Activated T-helper 1 cell treated with anti-CD3 and anti-CD28 coated beads, Interleukin-12 subunit alpha, Interleukin-12 subunit beta, Interleukin-2, Interleukin-4 antibody, amounts not matched to agents 30 ng/mL and 10 ng/mL and 1 ng/mL, durations not matched to agents 14 hours and 24 hours and 36 hours (primary cell): ENCODE data around the gene TBKBP1. TPM values are rescaled to one million over a fixed set of nuclear protein-coding genes. Genes with fewer than 3 reads are reported as not detected.

ENCODE experiments used
- DNase-seq: peaks from one replicate; pipeline ENCODE4 v3.0.0; 2021; ENCODE audit warnings: low spot score
- H3K27ac Mint-ChIP-seq: one replicate; pipeline ENCODE4 v1.8.0; 2021; ENCODE audit warnings: mild to moderate bottlenecking, mixed read lengths
- H3K27me3 Mint-ChIP-seq: one replicate; pipeline ENCODE4 v1.8.0; 2022; ENCODE audit warnings: mild to moderate bottlenecking, moderate library complexity, mixed read lengths; ENCODE audit not compliant: insufficient read depth
- H3K36me3 Mint-ChIP-seq: one replicate; pipeline ENCODE4 v1.8.0; 2021; ENCODE audit warnings: low read depth, mixed read lengths
- H3K4me1 Mint-ChIP-seq: one replicate; pipeline ENCODE4 v1.8.0; 2021; ENCODE audit warnings: low read depth, mixed read lengths
- H3K4me3 Mint-ChIP-seq: one replicate; pipeline ENCODE4 v1.8.0; 2021; ENCODE audit warnings: mild to moderate bottlenecking, moderate library complexity, mixed read lengths
- H3K9me3 Mint-ChIP-seq: one replicate; pipeline ENCODE4 v1.8.0; 2021; ENCODE audit warnings: mixed read lengths
- intact Hi-C: fragments of 100-400 bp; cut with micrococcal nuclease; formaldehyde crosslinking; loops from one replicate; pipeline ENCODE4 v1.15.1; 2024
- total RNA-seq: library from RNA; stranded (reverse); gene quantifications from 2 replicates; pipeline ENCODE4 v1.2.3, GENCODE V29; 2022

The TBKBP1 gene
- total RNA-seq, 1 donor from 2014 or later, result 12.4 TPM

DNA sequence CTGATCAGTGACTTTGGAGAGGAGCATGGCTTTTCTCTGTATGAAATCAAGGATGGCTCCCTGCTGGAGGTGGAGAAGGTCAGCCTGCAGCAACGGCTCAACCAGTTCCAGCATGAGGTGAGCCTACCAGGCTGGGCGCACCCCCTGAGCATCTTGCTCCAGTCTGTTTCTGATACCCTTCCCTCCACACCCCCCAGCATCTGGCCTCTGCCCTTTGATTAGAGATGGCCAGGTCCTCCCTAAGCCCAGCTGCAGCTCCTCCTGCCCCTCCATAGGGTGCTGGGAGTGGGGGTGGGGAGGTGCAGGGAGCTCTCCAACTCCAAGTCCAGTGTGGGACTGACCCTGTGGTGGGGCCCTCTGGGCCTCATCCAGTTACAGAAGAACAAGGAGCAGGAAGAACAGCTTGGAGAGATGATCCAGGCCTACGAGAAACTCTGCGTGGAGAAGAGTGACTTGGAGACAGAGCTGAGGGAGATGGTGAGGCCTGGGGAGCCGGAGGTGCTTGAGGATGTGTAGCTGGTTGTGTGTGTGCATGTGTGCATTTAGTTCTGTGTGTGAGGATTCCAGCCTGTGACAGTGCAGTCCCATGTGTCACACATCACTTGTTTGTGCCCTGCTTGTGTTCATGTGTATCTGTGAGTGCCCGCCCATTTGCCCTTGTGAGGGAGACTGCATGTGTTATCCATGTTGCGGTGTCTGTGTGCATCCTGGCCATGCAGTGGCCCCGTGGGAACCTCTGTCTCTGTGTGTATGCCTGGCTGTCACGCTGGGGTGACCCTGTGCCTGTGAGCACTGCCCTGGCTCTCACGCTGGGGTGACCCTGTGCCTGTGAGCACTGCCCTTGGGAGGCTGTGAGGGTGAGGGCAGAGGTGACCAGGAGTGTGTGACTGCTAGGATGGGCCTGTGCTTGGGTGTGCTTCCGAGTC lies 3.0 kb downstream of the TBKBP1 start:
- Mint-ChIP-seq H3K4me3 (no peak overlapping the region), H3K4me1 (peaks cover 68% of the 10 kb centered on the region), H3K27me3 (no peaks in the 10 kb centered on the region), H3K9me3 (no peaks in the 10 kb centered on the region), H3K27ac (no peak overlapping the region), H3K36me3 (peaks cover 18% of the 10 kb centered on the region)
- intact Hi-C loops, result loop anchor here (5.0 kb wide), 1 partner anchor 35 kb away; no protein-coding TSS in a partner anchor
- no peak for DNase-seq

GRCh38 chr17:47697906-47698711 lies 4.1 kb downstream of the TBKBP1 start:
- intact Hi-C loops, result loop anchor here (1.0 to 5.0 kb wide), 2 partner anchors 36 to 92 kb away; no protein-coding TSS in a partner anchor
- H3K27ac Mint-ChIP-seq, result no peak overlapping the region
- H3K9me3 Mint-ChIP-seq, result no peaks in the 10 kb centered on the region
- H3K4me1 Mint-ChIP-seq, result peaks cover 65% of the 10 kb centered on the region
- H3K27me3 Mint-ChIP-seq, result no peaks in the 10 kb centered on the region
- H3K36me3 Mint-ChIP-seq, result peaks cover 20% of the 10 kb centered on the region
- DNase-seq, result no peak
- no peak overlapping the region for H3K4me3 Mint-ChIP-seq

DNA sequence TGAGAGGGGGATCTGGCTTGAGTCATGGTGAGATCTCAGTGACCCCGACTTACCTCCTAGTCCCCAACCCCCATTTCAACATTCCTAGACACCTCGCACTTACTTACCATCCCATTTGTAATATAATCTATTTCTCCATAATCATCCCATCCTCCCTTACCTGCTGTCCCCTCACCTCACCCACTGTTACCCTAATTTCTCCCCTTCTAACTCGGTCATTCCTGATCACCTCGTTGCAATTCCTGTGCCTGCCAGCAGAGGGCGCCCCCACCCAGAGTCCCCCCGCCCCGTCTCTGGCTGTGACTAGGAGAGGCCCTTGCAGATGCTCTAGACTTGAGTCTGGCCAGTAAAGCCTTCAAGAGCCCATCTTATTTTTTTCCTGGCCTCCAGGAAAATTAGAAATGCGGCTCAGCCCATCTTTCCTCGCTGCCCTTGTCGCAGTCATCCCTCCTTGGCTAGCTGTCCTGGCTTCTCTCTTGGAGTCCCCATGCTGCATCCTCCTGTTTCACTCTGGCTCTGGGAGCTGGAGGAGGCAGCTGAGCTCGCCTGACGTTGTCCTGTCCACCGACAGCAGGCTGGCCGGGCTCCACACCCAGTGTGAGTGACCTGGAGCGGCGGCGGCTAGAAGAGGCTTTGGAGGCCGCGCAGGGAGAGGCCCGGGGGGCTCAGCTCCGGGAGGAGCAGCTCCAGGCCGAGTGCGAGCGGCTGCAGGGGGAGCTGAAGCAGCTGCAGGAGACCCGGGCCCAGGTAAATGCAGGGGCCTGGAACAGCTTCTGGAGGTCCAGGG lies 5.0 kb downstream of the TBKBP1 start:
- Mint-ChIP-seq H3K9me3 (no peaks in the 10 kb centered on the region), H3K4me1 (peaks cover 68% of the 10 kb centered on the region), H3K27me3 (no peaks in the 10 kb centered on the region), H3K4me3 (no peak overlapping the region), H3K27ac (no peak overlapping the region), H3K36me3 (peaks cover 20% of the 10 kb centered on the region)
- peak; percentile 64 for DNase-seq
- intact Hi-C loops, result loop anchor here (1.0 to 5.0 kb wide), 7 partner anchors 22 to 103 kb away; partner anchors contain the start of gene TBX21

DNA sequence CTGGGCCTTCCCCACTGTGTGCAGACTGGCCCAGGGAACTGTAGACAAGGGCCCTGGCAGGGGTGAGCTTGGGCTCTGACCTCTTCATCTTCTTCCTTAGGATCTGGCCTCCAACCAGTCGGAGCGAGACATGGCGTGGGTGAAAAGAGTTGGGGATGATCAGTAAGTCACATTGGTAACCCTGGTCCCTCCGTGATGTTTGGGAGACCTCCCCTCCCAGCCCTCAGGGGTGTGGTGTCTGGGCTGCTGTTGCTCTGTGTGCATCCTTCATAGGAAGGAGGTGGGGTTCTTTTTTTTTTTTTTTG lies 5.5 kb downstream of the TBKBP1 start:
- Mint-ChIP-seq H3K4me3 (no peak overlapping the region), H3K27me3 (no peaks in the 10 kb centered on the region), H3K4me1 (peaks cover 73% of the 10 kb centered on the region), H3K27ac (peak overlapping the region; percentile 75), H3K9me3 (no peaks in the 10 kb centered on the region), H3K36me3 (peaks cover 20% of the 10 kb centered on the region)
- no peak for DNase-seq
- intact Hi-C loops, result loop anchor here (1.0 to 5.0 kb wide), 6 partner anchors 22 to 103 kb away; partner anchors contain the start of gene TBX21

DNA sequence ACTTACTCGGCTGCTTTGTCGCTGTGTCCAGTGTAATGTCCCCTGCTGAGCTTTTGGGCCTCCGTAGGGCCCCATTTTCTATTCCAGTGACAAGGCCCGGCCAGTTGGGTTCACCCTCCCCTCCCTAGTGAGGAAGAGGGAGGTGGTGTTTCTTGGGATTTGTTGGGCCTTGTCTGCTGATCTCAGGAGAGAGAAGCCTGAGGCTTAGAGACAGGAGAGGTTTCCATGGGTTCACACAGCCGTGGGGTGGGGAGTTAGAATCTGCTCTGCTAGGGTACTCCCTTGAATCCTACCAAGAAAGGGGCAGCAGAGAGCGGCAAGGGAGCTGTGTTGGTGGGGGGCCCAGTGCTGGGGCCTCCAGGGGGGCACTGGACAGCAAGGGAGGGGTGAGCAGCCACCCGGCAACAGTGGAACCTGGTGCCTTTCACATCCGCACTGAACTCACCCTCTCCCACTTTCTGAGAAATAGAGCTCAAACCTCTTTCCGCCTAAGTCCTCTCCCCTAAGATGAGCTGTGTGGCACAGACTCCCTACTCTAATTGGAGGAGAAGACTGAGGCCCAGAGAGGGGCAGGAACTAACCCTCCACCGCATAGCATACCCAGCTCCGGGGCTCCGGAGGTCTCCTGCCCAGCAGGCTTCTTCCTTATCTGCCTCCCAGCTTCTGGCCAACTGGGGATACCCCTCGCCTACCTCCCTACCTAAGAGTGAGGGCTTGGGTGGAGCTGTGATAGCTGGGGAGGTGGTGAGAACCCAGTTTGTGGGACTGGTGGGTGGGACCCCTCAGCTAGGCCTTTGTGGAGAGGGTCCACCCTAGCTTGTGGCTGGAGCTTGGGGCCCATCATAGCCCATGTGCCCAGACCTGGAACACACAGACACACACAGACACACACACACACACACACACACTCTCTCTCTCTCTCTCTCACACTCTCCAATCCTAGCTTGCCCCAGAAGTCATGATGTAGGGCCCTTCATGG lies 6.8 kb downstream of the TBKBP1 start:
- peak overlapping the region; percentile 59 for H3K4me3 Mint-ChIP-seq
- no peaks in the 10 kb centered on the region for H3K27me3 Mint-ChIP-seq
- intact Hi-C loops, result no loop called here
- H3K36me3 Mint-ChIP-seq, result peaks cover 19% of the 10 kb centered on the region
- DNase-seq, result no peak
- peaks cover 76% of the 10 kb centered on the region for H3K4me1 Mint-ChIP-seq
- H3K27ac Mint-ChIP-seq, result peak overlapping the region; percentile 93
- no peaks in the 10 kb centered on the region for H3K9me3 Mint-ChIP-seq

GRCh38 chr17:47701608-47702007 lies 7.6 kb downstream of the TBKBP1 start:
- intact Hi-C loops, result no loop called here
- H3K27ac Mint-ChIP-seq, result peak overlapping the region; percentile 93
- H3K27me3 Mint-ChIP-seq, result no peaks in the 10 kb centered on the region
- no peak for DNase-seq
- no peaks in the 10 kb centered on the region for H3K9me3 Mint-ChIP-seq
- peaks cover 79% of the 10 kb centered on the region for H3K4me1 Mint-ChIP-seq
- H3K36me3 Mint-ChIP-seq, result peaks cover 19% of the 10 kb centered on the region
- peak overlapping the region; percentile 59 for H3K4me3 Mint-ChIP-seq

DNA sequence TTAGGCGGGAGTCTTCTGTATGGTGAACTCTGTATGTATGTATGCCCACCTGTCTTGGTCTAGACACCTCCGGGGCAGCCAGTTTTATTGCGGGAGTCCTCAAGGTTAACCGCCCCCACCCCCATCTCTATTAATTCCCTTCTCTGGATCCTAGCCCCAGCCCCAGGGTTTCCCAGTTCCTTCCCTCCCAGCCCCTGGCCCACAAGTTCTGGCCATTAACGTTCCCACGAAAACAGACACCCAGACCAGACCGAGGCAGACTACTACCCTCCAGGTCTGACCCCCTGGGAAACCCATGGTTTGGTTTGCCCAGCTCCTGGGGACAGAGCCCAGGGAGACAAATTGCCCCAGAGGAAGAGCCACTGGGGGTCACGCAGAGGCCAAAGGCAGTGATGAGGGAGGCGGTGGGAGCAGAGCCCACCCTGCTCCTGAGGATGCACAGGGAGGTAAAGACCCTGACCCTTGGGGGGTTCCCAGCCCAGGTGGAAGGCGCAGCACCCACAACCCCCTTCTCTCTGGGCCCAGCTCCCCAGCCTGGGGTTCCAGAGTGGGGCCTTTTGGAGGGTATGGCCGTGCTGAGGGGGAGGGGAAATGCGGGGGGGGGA lies 8.5 kb downstream of the TBKBP1 start:
- DNase-seq, result no peak
- peak overlapping the region; percentile 87 for H3K27ac Mint-ChIP-seq
- H3K4me1 Mint-ChIP-seq, result peaks cover 81% of the 10 kb centered on the region
- H3K9me3 Mint-ChIP-seq, result no peaks in the 10 kb centered on the region
- peak overlapping the region; percentile 31 for H3K4me3 Mint-ChIP-seq
- H3K36me3 Mint-ChIP-seq, result peaks cover 22% of the 10 kb centered on the region
- H3K27me3 Mint-ChIP-seq, result no peaks in the 10 kb centered on the region
- intact Hi-C loops, result no loop called here

- H3K9me3 Mint-ChIP-seq, result no peaks in the 10 kb centered on the region
- peaks cover 88% of the 10 kb centered on the region for H3K4me1 Mint-ChIP-seq
- H3K27ac Mint-ChIP-seq, result peak overlapping the region; percentile 84
- peaks cover 22% of the 10 kb centered on the region for H3K36me3 Mint-ChIP-seq
- no peaks in the 10 kb centered on the region for H3K27me3 Mint-ChIP-seq
- peak overlapping the region; percentile 72 for H3K4me3 Mint-ChIP-seq
- intact Hi-C loops, result no loop called here
- DNase-seq, result peak; percentile 45
Observed at GRCh38 chr17:47703191-47703591, 9.2 kb downstream of the TBKBP1 start.

DNA sequence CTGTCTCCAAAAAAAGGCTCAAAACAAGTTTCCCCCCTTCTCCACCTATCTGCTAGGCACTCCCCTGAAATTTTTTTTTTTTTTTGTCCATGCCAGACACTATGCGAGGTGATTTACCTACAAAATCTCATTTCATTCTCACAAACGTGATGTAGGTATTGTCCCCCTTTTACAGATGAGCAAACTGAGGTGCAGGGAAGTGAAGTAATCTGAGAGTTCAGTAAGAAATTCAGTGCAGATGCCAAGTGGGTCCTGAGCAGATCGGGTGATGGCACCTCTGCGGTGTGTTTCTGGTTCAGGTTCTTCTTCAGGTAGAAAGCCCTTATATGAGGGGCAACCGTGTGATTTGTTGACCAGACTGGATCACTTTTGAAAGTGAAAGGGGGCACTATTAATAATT lies 9.7 kb downstream of the TBKBP1 start:
- Mint-ChIP-seq H3K4me3 (peak overlapping the region; percentile 72), H3K36me3 (peaks cover 22% of the 10 kb centered on the region), H3K27ac (peak overlapping the region; percentile 84), H3K27me3 (no peaks in the 10 kb centered on the region), H3K4me1 (peaks cover 85% of the 10 kb centered on the region), H3K9me3 (no peaks in the 10 kb centered on the region)
- intact Hi-C loops, result no loop called here
- DNase-seq, result no peak

DNA sequence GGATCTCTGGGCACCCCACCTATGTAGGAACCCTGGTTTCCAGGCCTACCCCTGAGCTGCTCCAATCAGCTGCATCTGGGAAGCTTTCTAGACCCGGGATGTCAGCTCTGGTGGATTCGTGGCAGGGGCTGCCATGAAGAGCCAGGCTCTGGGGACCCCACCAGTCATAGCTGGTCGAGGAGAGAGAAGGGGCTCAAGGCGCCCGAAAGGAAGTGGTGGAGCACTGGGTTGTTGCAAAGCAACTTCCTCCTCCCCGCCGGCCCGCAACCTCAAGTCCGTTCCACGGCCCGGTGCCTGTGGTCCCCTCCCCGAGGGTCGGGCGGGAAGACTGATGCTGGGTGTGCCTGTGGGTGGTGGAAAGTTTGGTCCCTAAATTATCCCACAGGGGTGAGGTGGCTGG lies 10.2 kb downstream of the TBKBP1 start:
- Mint-ChIP-seq H3K9me3 (no peaks in the 10 kb centered on the region), H3K4me3 (peak overlapping the region; percentile 72), H3K27ac (peak overlapping the region; percentile 84), H3K36me3 (peaks cover 20% of the 10 kb centered on the region), H3K4me1 (peaks cover 81% of the 10 kb centered on the region), H3K27me3 (no peaks in the 10 kb centered on the region)
- intact Hi-C loops, result no loop called here
- DNase-seq, result no peak

DNA sequence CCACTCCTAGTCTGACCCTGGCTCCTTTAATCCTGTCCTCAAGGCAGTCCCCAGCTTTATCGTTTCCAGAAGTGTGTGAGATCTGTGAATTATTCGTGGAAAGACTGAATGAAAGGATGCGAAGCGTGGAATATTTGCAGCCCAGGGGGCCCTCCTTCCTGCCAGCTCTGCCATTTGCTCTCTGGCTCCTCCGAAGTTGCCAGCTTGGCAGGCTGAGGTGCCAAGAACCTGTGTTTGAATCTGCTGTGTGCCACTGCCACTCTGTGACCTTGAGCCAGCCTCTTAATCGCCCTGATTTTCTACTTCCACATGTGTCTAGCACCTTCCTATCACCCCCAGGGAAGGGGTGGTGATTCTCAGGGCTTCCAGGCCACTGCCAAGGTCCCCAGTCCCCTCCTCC lies 10.8 kb downstream of the TBKBP1 start:
- H3K27me3 Mint-ChIP-seq, result no peaks in the 10 kb centered on the region
- peaks cover 74% of the 10 kb centered on the region for H3K4me1 Mint-ChIP-seq
- intact Hi-C loops, result loop anchor here (1.0 kb wide), 2 partner anchors 9 to 29 kb away; partner anchors contain the start of gene TBX21
- H3K27ac Mint-ChIP-seq, result peak overlapping the region; percentile 84
- H3K4me3 Mint-ChIP-seq, result peak overlapping the region; percentile 72
- DNase-seq, result no peak
- H3K9me3 Mint-ChIP-seq, result no peaks in the 10 kb centered on the region
- H3K36me3 Mint-ChIP-seq, result peaks cover 22% of the 10 kb centered on the region
